Testis (tissue), 2 donors: ENCODE results near the gene DPYSL3.

Experiments used
- CTCF ChIP-seq, 3 experiments: fragments of 450-650 bp in 2 of 3; fragments of 200-600 bp in 1 of 3; sonication (generic) in 1 of 3; IDR thresholded peaks; one replicate each; pipeline ENCODE4 v1.5.1; 2016 to 2019; ENCODE audit warnings: antibody characterized with exemption in 3 of 3, mild to moderate bottlenecking in 2 of 3, moderate library complexity in 1 of 3
- POLR2A ChIP-seq: fragments of 450-650 bp; IDR thresholded peaks from one replicate; pipeline ENCODE4 v1.6.1; 2017; ENCODE audit warnings: antibody characterized with exemption, mild to moderate bottlenecking, moderate library complexity

DNA sequence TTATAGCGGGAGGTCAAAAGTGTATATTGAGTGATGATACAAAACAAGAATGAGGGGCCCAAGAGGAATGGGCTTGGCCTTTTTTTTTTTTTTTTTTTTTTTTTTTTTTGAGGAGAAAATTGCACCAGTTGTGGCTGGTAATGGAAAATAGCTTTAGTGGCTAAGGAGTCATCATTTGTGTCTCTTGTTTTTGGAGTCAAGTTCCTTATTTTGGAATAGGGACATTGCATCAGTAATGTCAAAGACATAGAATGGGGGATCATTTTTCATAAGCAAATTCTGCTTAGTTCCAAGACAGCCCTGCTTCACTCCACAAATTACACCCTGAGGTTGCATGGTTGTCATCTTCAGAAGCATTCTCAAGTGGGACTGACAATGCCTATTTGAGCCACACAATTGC is 137.7 kb downstream of the DPYSL3 start:
- TF ChIP-seq POLR2A (no peak), CTCF (IDR thresholded peaks at IDR 0.05) (no peak)
